AG10803 (cell line): ENCODE data around the gene OR12D3.

Experiments
- DNase-seq: peaks from one replicate; pipeline ENCODE4 v3.0.0; 2010; ENCODE audit warnings: low read depth
- H3K4me3 ChIP-seq: 2 replicates; pipeline ENCODE4 v1.5.1; 2011; ENCODE audit warnings: mild to moderate bottlenecking, low read length, control low read depth
- TF ChIP-seq, protein P1 (sequence below): conservative IDR thresholded peaks from 2 replicates; pipeline ENCODE4 v1.5.1; 2011; ENCODE audit warnings: mild to moderate bottlenecking, low read length, control low read depth, inconsistent platforms

The OR12D3 gene

DNA sequence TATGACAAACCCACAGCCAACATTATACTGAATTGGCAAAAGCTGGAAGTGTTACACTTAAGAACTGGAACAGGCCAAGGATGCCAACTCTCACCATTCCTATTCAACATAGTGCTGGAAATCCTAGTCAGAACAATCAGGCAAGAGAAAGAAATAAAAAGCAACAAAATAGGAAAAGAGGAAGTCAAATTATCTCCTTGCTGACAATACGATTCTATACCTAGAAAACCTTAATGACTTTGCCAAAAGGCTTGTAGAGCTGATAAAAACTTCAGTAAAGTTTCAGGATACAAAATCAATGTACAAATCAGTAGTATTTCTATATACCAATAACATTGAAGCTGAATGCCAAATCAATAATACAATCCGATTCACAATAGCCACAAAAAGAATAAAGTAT lies 38.8 kb downstream of the OR12D3 start:
- H3K4me3 ChIP-seq = no peak overlapping the region
- DNase-seq = no peak
- TF ChIP-seq, protein P1, sequence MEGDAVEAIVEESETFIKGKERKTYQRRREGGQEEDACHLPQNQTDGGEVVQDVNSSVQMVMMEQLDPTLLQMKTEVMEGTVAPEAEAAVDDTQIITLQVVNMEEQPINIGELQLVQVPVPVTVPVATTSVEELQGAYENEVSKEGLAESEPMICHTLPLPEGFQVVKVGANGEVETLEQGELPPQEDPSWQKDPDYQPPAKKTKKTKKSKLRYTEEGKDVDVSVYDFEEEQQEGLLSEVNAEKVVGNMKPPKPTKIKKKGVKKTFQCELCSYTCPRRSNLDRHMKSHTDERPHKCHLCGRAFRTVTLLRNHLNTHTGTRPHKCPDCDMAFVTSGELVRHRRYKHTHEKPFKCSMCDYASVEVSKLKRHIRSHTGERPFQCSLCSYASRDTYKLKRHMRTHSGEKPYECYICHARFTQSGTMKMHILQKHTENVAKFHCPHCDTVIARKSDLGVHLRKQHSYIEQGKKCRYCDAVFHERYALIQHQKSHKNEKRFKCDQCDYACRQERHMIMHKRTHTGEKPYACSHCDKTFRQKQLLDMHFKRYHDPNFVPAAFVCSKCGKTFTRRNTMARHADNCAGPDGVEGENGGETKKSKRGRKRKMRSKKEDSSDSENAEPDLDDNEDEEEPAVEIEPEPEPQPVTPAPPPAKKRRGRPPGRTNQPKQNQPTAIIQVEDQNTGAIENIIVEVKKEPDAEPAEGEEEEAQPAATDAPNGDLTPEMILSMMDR = no peak

DNA sequence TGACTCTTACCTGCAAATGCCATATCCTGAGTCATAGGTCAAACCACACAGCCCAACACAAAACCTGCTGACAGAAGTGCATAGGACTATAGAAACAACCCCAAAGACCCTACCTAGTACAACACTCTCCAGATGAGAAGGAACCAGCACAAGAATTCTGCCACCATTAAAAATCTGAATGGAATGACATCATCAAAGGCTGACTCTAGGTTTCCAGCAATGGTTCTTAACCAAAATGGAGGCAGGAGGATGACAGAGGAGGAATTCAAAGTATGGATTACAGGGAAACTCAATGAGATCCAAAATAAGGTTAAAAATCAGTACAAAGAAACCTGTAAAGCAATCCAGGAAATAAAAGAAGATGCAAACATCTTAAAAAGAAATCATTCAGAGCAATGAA lies 42.4 kb downstream of the OR12D3 start:
- H3K4me3 ChIP-seq = no peak overlapping the region
- TF ChIP-seq, protein P1 = no peak
- DNase-seq = no peak

DNA sequence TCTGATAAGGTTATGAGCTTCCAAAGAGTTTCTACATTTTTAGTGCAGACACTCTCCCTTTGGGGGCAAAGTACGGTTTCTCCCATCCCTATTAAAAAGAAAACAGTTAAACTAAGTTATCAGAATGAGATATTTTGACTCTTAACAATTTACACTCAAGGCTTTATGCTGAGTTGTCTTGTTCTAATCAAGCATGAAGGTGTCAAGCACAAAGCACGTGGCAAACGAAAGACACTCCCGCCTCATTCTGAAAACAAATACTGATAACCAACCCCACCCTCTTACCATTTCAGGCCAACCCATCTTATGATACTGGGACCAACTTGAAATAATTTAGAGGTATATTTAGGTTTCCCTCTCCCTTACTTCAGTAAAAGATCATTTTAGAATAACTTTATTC lies 49.3 kb downstream of the OR12D3 start:
- H3K4me3 ChIP-seq = no peak overlapping the region
- no peak for DNase-seq
- TF ChIP-seq, protein P1 = no peak
